GM21723 (cell line): ENCODE measurements around the gene GJA1.
"Not testable (repeated sequence)": the region's sequence is repeated elsewhere in the genome, so short reads cannot be mapped to it uniquely, and the experiment has no call there.

Experiments used
- ATAC-seq: cut with Tn5 transposase; IDR thresholded peaks from one replicate; pipeline ENCODE4 v1.9.1; 2021; ENCODE audit warnings: mild to moderate bottlenecking, moderate library complexity; ENCODE audit not compliant: unreplicated experiment

GJA1 gene

GRCh38 chr6:121435444-121436069 lies at the start of gene GJA1:
Gene GJA1, plus strand, starts transcription at chr6:121435646. Its CDS starts 11,202 bp downstream, at chr6:121446848.
- no peak for ATAC-seq

GRCh38 chr6:121386551-121386950 lies 48.9 kb upstream of the GJA1 start:
- not testable (repeated sequence) for ATAC-seq

- ATAC-seq: no peak
Measured at GRCh38 chr6:121389419-121389818, 46.0 kb upstream of the GJA1 start.

GRCh38 chr6:121393731-121394505 lies 41.5 kb upstream of the GJA1 start:
- ATAC-seq: no peak

GRCh38 chr6:121395736-121396135 lies 39.7 kb upstream of the GJA1 start:
- ATAC-seq: no peak

- ATAC-seq: not testable (repeated sequence)
Measured at GRCh38 chr6:121397188-121397587, 38.3 kb upstream of the GJA1 start.

GRCh38 chr6:121398127-121398526 lies 37.3 kb upstream of the GJA1 start:
- no peak for ATAC-seq

GRCh38 chr6:121399966-121400365 lies 35.5 kb upstream of the GJA1 start:
- ATAC-seq: no peak

GRCh38 chr6:121403964-121404363 lies 31.5 kb upstream of the GJA1 start:
- ATAC-seq: no peak

- ATAC-seq: no peak
Measured at GRCh38 chr6:121405306-121405705, 30.1 kb upstream of the GJA1 start.

- no peak for ATAC-seq
Measured at GRCh38 chr6:121408321-121408720, 27.1 kb upstream of the GJA1 start.

GRCh38 chr6:121413879-121414278 lies 21.6 kb upstream of the GJA1 start:
- ATAC-seq: no peak

GRCh38 chr6:121418346-121418745 lies 17.1 kb upstream of the GJA1 start:
- ATAC-seq: no peak

- ATAC-seq: no peak
Measured at GRCh38 chr6:121426686-121427085, 8.8 kb upstream of the GJA1 start.

- no peak for ATAC-seq
Measured at GRCh38 chr6:121428872-121429756, 6.3 kb upstream of the GJA1 start.

- ATAC-seq: no peak
Measured at GRCh38 chr6:121430514-121431460, 4.7 kb upstream of the GJA1 start.

- ATAC-seq: not testable (repeated sequence)
Measured at GRCh38 chr6:121431776-121432175, 3.7 kb upstream of the GJA1 start.

- no peak for ATAC-seq
Measured at GRCh38 chr6:121434037-121434770, 1.2 kb upstream of the GJA1 start.

- no peak for ATAC-seq
Measured at GRCh38 chr6:121436274-121436857, 920 bp downstream of the GJA1 start.
